Measurements from ENCODE around the gene ARHGAP15.

Gene ARHGAP15

DNA sequence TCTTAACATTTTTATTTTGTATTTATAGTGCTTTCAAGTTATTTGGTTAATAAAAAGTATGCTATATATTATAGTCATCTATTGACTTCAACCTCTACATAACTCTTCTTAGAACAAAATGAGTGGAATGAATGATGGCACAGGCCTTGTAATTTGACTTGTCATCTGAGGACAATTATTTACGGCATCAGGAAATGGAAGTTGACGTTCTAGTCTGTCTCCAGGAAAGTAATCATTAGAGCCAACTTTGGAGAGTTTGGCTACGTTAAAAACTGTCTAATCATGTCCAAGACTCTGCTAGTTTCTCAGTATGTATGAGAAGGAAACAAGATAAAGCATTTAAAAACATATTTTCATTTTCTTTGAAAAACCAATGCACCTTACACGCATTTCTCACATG lies 353.6 kb downstream of the ARHGAP15 start:
- no peak for DNase-seq (ENCODE audit: low read depth)

DNA sequence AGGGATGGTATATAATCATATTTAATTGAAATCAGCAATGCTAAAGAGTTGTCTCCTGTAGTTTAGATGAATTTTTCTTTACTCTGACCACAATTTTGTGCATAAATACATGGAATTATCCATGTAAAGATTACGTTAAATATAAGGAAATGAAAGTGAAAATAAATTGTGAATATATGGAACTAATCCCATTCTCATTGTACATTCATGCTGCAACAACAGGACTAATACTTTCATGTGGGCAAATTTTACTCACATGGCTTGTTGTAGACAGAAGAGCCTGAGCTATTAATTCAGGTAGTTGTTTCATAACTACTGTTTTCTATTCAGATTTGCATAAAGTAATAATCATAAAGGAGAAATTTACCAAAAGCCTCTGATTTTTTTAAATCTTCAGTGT lies 357.8 kb downstream of the ARHGAP15 start:
- DNase-seq (ENCODE audit: low read depth) = no peak

DNA sequence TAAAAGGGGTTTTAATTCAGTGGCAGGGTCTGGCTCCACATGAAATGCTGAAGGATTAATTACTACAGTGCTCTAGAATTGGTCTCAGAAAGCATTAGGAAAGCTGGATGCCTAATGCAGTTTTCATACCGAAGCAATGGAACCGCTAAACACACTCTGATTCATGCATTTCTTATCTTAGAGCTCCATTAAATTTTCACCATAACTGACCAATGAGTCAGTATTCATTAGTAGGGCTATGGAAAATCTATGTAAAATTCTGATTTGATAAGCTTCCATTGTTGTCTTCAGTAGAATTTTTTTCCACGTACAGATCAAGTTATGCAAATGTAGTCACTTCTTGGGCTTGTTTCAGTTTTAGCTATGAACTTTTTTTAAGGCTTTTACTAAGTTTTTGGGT lies 359.9 kb downstream of the ARHGAP15 start:
- peak; percentile 86 for DNase-seq (ENCODE audit: low read depth)

DNA sequence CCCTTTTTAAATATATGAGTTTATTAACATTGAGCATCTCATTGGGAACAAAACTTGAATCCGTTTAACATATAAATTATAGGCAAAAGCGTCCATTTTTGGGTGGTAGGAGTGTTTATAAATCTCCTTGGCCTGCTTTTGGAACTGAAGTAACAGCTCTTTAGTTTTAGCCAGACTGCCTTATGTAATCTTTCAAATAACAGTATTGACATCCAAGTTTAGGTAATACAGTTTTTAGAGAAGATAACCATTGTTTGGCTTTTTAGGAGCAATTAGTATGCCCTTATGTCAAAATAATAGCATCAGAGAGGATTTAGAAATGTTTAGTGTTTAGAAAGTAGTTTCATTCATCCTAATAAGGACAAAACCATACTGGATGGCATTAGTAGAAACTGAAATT lies 361.9 kb downstream of the ARHGAP15 start:
- DNase-seq (ENCODE audit: low read depth) = no peak

DNA sequence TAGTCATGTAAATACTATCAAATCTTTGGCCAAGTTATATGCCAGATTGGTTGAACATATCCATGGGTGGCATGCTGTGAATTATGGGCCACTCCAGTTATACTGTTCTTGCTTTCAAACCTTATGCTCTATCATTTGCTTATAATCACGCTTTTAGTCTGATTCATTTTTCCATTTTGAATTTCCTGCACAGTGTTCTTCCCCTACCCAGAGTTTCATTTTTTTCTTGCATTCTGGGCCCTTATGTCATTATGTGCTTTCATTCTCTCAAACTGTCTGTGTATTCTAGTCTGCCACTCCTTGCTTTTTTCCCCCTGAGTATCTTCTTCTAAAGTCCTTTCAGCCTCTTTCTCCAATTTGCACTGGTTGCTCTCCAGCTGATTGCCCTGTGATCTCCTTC lies 364.1 kb downstream of the ARHGAP15 start:
- DNase-seq (ENCODE audit: low read depth) = no peak

DNA sequence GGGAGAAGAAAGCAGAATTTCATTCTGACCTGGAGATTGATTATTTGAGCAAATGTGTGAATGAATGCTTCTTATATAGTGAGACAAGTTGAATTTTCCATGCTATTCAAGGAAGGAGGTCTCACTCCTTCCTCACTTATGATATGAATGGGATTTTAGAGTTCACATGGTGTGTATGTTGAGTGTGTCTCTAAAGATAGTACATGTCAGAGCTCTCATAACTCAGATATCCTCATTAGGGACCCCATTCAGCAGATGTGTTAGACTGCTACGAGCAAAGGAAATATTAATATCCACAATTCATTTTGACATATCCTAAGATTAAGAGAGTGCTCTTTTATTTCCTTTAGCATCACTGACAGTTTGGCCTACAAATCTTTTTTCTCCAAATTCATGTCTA lies 368.5 kb downstream of the ARHGAP15 start:
- DNase-seq (ENCODE audit: low read depth) = no peak

DNA sequence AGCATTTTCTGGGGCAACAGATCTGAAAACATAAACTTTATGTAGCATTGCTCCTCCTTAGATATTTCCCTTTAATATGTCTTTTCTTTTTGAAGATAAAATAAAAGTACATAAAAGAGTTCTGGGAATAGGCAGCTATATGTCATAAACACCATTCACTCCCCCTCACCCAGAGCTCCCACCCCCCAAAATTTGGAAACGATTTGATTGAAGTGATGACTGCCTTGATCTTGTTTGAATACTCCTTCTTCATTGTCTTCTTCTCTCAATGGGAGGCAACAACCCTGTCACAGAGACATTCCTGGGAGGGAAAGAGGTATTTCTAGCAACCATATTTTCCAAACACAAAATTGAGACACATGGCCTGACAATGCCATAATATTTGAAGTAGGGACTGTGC lies 369.3 kb downstream of the ARHGAP15 start:
- DNase-seq (ENCODE audit: low read depth) = no peak

DNA sequence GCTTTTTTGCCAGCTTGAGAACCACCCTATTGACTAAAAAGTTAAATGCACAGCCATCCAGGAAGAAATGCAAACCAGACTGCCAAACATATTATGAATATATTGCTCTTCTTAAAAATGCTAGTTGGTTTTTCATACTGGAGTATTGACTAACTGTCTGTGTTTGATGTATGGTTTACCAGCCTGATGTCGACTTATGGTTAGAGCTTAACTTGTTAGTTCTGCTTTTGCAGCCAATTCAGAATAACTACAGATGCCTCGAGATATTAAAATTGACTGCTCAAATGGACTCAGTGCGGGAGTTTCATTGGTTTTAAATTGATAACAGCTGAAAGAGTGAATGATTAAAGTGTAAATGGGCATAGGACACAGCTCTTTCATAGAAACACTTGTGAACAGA lies 369.8 kb downstream of the ARHGAP15 start:
- DNase-seq (ENCODE audit: low read depth) = no peak

DNA sequence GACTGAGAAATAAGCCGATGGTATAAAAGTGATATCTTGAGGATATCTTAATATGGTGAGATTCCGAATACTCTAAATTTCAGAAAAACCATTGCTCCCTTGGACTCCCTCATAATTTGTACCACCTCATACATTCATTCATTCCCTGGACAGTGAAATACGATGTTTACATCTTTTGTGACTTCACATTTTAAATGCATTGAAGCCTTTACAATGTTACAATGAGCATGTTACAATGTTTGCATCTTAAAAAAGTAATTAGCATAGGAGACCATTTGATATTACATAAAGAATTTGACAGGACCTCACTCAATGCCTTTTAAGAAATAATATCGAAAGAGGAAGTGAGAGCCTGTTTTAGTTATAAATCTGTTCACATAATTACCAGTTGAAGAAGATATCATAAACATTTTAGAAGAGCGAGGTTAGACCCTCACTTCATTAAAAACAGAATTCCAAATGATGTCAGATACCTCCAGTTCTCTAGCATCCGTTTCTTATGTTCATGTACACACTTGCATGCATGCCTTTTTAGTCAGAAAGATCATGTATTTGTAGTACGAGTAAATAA lies 372.0 kb downstream of the ARHGAP15 start:
- DNase-seq (ENCODE audit: low read depth) = no peak

DNA sequence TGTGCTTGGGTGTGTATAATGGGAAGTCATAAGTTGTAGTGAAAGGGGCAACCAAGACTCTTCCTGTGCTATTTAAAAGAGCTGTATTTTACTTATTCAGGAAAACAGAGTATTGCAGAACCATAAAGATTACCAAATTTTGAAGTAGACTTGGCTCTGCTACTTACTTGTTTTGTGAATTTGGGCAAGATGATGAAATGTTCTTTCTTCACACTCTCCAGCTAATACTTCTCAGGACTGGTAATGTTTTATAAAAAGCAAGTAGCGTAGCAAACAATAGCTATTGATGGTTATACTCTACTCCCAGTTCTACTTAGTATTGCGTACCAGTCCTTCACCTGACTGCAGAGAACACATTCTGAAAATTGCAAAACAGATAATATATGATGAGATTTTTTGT lies 374.1 kb downstream of the ARHGAP15 start:
- DNase-seq (ENCODE audit: low read depth) = no peak

DNA sequence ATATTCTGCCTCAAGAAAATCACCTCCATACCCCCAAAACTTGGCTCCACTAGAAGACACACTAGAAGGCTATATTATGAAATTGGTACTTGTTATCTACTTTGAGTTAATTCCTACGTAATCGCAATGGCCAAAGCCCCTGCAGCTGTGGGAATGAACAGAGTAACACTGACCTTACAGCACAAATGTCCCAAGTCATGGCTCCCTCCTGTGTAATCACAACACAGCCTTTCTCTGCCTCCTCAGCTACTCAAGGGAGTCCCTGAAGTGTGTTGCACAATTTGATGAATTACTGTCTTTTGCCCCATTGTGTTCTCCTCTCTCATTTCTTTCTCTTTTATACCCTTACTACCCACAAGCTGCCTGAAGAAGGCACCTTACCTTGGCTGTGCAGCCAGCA lies 375.2 kb downstream of the ARHGAP15 start:
- DNase-seq (ENCODE audit: low read depth) = no peak

DNA sequence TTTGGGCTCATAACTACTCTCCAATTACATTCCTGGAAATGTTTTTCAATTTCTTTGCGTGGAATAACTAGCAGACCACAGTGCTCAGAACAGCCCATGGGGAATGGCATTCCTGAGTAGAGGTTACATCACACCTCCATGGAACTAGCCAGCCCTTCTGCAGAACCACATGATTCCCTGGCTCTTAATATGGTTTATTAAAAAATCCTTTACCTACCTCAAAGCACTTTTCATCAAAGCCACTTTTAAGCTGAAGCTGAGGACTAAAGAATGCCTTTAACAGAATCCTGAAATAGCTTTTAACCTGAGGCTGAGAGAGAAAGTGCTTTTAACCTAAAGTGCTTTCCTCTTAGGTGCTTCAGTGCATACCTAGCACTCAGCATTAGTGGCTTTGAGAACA lies 376.3 kb downstream of the ARHGAP15 start:
- DNase-seq (ENCODE audit: low read depth) = no peak

DNA sequence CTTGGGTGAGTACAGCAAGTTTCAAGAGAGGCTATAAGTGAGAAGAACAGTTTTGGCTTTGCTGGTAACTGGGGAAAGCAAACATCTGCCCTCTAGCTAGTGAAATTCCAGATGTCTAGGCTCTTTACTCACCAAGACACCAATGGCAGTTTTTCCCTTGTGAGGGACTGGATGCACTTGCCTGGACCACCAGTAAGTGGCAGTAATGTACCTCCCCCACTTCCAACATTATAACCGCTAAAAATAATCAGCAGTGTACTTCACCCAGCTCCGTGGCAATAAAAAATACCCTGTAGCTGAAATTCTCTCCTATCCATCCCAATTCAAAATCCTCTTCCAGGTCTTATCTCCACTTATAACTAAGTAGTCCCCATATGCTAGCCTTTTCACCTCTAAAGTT lies 383.9 kb downstream of the ARHGAP15 start:
- peak; percentile 62 for DNase-seq (ENCODE audit: low read depth)

DNA sequence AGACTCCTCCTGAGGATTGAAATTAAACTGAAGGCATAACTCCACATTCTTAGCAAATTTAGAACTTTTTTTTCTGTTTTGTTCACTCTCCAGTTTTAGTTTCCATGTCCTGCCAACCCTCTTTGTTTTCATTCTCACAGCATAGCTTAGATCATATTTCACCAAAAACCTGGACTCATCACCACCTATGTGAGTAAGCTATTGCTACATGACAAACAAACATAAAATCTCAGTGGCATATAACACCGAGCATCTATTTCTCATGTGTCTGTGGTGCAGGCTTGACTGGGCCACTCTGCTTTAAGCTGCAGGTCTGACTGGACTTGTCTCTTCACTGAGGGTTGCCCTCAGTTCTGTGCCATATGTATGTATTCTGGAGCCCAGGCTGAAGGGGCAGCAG lies 385.2 kb downstream of the ARHGAP15 start:
- peak; percentile 9 for DNase-seq (ENCODE audit: low read depth)

DNA sequence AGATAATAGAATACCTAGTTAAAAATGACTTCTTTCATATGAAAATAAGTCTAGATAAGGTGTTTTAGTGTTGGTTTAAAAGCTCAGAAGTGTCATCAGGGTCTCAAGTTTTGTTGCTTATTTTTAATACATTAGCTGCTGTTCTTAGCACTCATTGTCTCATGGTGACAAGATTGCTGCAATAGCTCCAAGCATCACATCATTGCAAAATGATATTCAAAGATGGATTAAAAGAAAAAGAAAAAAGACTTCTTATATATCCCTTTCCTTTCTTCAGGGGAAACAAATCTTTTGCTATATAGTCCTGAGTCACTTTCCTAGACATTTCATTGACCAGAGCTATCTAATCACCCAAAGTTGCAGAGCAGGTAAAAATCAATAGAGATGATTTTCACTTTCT lies 386.1 kb downstream of the ARHGAP15 start:
- no peak for DNase-seq (ENCODE audit: low read depth)

DNA sequence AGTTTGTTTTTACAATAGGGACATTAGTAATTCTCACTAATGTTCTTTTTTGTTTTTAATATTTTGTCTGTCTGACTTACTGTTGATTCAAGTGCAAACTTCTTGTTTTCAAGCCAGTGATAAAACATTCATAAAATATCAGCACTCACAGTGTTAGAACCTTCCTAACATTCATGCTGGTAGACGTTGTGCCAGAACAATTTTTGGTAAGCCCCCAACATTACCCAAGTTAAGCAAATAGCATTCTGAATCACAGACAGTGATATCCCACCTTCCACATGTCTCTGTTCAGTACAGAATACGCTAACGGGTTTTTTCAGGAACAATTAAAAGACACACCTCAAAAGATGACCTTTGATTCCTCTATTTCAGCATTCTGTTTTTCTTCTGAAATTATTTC lies 390.3 kb downstream of the ARHGAP15 start:
- DNase-seq (ENCODE audit: low read depth) = no peak

DNA sequence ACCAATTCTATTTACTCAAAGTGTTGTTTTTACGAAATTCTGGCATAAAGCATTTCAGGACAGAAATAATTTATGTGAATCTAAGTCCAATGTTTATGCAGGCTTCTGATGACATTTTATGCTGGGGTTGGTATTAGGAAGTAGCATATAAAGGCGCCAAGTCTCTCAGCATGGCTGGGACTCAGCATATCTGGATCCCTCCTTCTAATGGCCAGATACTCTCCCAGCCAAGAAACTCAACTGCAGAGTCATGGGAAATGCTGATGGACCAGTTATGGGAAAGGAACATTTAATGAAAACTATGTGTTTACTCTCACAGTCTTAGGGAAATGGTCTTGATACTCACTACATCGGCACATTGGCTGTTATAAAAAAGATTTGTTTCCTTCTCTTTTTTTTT lies 392.2 kb downstream of the ARHGAP15 start:
- no peak for DNase-seq (ENCODE audit: low read depth)

DNA sequence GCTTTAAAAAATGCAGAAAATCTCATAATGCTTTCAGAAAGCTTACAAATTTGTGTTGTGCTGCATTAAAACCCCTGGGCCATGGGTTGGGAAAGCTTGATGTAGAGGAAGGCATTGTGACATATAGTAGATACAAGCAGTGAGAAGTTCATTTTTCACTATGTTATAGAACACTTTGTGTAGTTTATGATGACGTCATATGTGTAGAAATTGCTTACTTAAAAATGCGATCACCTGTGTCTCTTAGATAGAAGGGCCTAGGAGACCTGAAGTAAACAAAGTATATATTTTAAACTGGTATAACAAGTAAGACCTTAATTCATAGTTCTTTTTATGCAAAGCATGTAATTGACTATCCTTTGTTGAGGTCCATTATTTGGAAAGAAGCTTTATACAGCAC lies 393.5 kb downstream of the ARHGAP15 start:
- no peak for DNase-seq (ENCODE audit: low read depth)

DNA sequence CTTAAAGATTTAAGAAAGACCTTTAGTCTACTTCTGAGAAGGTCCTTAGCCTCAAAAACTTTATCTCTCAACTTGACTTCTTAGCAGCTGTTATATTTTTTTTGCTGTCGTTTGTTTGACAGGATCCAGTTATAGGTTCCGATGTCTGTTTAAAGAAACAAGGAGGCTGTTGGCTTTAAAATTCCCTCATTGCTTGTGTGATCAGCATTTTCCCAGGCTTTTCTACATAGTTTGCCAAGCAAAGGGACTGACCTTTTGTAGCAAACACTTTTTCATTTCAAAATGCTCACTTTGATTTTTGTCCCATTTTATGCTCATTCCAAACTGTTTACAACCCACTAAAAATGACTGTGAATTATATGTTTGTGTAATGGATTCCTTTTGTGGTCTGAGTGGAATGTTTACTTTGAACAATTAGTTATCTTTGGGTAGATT lies 394.9 kb downstream of the ARHGAP15 start:
- peak; percentile 21 for DNase-seq (ENCODE audit: low read depth)

DNA sequence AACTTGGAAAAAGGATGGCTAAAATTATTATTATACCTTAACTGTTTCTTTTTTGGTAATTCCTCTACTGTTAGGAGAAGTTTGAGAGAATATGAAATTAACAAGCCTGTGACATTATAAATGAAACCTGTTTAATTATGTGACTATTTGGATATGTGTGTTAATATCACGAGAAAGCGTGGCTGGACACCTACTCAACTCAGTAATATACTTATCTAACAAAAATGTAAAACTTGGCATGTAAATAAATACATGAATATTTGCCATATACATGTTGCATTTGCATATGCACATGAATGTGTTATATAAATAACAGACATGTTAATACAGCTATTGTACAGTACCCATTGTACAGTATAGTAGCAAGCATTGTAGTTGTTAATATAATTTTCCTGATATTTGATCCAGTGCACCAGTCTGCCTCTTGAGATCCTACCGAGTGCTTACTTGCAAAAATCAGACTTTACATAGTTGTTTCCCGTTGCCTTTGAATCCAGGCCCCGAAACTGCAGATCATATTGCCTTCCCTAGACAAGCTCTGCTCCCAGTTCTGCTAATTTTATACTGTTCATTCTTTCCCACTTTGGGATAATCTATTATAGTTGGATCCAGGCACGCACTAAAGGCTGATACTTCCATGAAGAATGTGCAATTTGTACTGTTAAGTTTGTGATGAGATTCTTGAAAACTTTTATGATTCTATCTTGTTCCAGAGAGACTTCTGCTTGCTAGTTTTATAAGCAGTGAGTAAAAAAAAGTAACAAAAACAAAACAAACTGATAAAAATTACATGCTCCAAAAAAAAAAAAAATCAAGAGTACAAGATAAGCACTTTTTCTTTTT lies 395.6 kb downstream of the ARHGAP15 start:
- DNase-seq (ENCODE audit: low read depth) = no peak

DNA sequence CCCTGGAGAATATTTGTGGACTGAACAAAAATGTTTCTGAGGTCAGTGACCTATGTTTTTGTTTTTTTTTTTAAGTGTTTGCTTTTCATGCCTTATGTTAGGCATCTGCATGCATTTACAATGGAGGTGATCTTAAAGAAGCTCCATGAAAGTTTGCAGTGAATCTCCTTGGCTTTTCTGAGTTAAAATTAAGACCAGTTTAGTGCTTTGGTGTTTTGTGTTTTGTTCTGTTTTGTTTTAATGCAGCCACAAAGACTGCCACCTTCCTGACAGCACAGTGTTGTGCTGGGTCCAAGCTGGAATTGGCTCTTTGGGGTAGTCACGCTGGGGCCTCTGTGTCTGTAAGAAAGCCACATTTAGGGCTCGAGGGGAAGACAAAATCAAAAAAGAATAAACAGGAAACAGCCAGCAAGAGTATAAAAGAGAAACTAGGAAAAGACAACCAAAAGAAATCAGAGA lies 396.2 kb downstream of the ARHGAP15 start:
- DNase-seq (ENCODE audit: low read depth) = no peak

DNA sequence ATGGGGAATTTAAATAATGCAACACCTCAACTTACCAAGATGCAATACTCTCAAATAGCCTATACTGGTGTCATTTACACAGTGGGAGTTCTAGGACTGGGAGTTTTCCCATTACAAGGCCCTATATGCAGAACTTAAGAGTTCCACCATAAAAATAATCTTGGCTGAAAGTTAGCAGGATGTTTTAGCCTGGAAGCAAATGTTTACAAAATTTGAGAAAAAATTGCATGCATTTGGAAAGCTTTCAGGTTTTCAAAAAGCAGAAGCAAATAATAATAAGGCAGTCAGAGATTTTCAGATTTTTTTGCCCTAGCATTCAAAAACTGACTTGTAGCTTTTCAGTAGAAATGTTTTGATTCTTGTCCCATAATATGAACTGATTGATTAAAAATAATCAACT lies 397.3 kb downstream of the ARHGAP15 start:
- DNase-seq (ENCODE audit: low read depth) = no peak

DNA sequence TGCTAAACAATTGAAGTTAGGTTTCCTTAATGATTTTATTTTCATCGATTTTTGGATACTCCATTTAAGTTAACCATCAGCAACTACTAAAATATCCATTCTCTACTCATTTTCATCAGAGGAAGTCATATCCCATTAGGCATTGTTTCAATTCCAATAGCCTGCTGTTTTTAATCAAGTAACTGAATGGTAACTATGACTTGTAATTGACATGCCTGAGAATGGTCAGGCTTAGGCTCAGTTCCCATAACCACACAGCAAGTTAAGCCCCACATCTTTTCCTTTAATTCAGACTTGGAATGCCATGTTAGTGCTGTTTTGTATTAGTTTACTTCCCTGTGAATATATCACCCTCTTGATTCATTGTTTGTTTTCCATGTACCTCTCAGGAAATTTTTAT lies 398.8 kb downstream of the ARHGAP15 start:
- no peak for DNase-seq (ENCODE audit: low read depth)

All from ELR (cell line).